GM23338 (cell line): Measurements from ENCODE around the gene TUBD1.

ENCODE experiments used
- CREB1 ChIP-seq: fragments of 250-450 bp; sonication (Bioruptor Pico); IDR thresholded peaks from 2 replicates; pipeline ENCODE4 v1.5.0; 2020; ENCODE audit warnings: low read depth, mild to moderate bottlenecking, moderate library complexity
- EZH2 ChIP-seq: fragments of 200-600 bp; sonication (generic); IDR thresholded peaks from one replicate; pipeline ENCODE4 v1.8.0; 2017; ENCODE audit warnings: antibody characterized with exemption, mild to moderate bottlenecking, low read depth; ENCODE audit not compliant: unreplicated experiment
- EZH2phosphoT487 ChIP-seq: fragments of 200-600 bp; sonication (generic); IDR thresholded peaks from one replicate; pipeline ENCODE4 v1.8.1; 2018; ENCODE audit warnings: antibody characterized with exemption; ENCODE audit not compliant: unreplicated experiment
- JUNB ChIP-seq: IDR thresholded peaks from one replicate; pipeline ENCODE4 v1.6.1; 2016; ENCODE audit warnings: antibody characterized with exemption; ENCODE audit not compliant: unreplicated experiment
- NANOG ChIP-seq: IDR thresholded peaks from 2 replicates; pipeline ENCODE4 v1.6.1; 2016; ENCODE audit warnings: antibody characterized with exemption, borderline replicate concordance
- POLR2AphosphoS5 ChIP-seq: IDR thresholded peaks from 2 replicates; pipeline ENCODE4 v1.6.1; 2016; ENCODE audit warnings: antibody characterized with exemption, low read depth
- STAT1 ChIP-seq: IDR thresholded peaks from one replicate; pipeline ENCODE4 v1.6.1; 2016; ENCODE audit warnings: antibody characterized with exemption; ENCODE audit not compliant: unreplicated experiment
- ZNF114 ChIP-seq: fragments of 250-450 bp; sonication (Bioruptor Pico); IDR thresholded peaks from 2 replicates; pipeline ENCODE4 v1.5.0; 2020; ENCODE audit warnings: mild to moderate bottlenecking, moderate library complexity
- ZNF331 ChIP-seq: fragments of 250-450 bp; sonication (Bioruptor Pico); IDR thresholded peaks from 2 replicates; pipeline ENCODE4 v1.5.0; 2020; ENCODE audit warnings: low read depth, mild to moderate bottlenecking, moderate library complexity
- TF ChIP-seq, protein P1 (sequence below), 2 experiments: fragments of 200-600 bp in 1 of 2; sonication (generic) in 1 of 2; conservative IDR thresholded peaks; 2 replicates each; pipeline versions ENCODE4 v1.5.1 to v1.6.1; 2016 to 2017; ENCODE audit warnings: antibody characterized with exemption in 2 of 2, low read depth in 2 of 2, mild to moderate bottlenecking in 2 of 2, moderate library complexity in 1 of 2
- TF ChIP-seq, protein P2 (sequence below): IDR thresholded peaks from one replicate; pipeline ENCODE4 v1.6.1; 2018; ENCODE audit warnings: antibody characterized with exemption; ENCODE audit not compliant: unreplicated experiment
- TF ChIP-seq, protein P3 (sequence below): IDR thresholded peaks from 2 replicates; pipeline ENCODE4 v1.6.1; 2016; ENCODE audit warnings: antibody characterized with exemption

DNA sequence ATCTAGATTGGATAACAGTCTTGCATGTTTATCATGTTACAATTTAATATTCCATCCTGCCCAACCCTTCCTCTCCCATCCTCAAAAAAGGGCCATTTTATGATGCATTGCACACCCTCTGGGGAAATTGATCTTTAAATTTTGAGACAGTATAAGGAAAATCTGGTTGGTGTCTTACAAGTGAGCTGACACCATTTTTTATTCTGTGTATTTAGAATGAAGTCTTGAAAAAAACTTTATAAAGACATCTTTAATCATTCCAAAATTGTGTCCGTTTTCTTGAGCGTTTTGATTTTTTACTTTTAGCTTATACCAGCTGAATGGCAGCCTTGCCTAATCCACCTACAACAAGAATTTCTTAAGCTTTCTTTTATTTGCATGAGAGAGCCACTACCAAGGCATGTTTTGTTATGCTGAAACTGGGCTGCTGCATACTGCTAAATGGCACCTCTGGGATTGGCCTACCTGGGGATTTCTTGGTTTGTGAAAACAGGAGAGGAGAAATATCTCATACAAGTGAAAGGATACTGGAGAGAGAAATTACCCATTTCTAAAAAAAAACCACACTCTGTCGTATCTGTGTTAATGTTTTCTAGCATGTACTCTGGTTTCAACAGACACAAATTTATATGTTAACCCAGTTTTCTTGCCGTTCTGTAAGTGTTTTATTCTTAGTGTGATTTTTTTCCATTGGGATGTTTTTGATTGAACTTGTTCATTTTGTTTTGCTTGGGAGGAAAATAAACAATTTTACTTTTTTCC, 52.2 kb downstream of the TUBD1 start:
- TF ChIP-seq POLR2AphosphoS5 = peak; percentile 44; the same call in 1 of the 2 replicates
- TF ChIP-seq, protein P1, sequence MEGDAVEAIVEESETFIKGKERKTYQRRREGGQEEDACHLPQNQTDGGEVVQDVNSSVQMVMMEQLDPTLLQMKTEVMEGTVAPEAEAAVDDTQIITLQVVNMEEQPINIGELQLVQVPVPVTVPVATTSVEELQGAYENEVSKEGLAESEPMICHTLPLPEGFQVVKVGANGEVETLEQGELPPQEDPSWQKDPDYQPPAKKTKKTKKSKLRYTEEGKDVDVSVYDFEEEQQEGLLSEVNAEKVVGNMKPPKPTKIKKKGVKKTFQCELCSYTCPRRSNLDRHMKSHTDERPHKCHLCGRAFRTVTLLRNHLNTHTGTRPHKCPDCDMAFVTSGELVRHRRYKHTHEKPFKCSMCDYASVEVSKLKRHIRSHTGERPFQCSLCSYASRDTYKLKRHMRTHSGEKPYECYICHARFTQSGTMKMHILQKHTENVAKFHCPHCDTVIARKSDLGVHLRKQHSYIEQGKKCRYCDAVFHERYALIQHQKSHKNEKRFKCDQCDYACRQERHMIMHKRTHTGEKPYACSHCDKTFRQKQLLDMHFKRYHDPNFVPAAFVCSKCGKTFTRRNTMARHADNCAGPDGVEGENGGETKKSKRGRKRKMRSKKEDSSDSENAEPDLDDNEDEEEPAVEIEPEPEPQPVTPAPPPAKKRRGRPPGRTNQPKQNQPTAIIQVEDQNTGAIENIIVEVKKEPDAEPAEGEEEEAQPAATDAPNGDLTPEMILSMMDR (conservative IDR thresholded peaks at IDR 0.05; ENCODE audit: low read depth in 2 of 2) = no peak
- no peak for TF ChIP-seq EZH2
- no peak for TF ChIP-seq EZH2phosphoT487
- no peak for TF ChIP-seq JUNB
- TF ChIP-seq, protein P2, sequence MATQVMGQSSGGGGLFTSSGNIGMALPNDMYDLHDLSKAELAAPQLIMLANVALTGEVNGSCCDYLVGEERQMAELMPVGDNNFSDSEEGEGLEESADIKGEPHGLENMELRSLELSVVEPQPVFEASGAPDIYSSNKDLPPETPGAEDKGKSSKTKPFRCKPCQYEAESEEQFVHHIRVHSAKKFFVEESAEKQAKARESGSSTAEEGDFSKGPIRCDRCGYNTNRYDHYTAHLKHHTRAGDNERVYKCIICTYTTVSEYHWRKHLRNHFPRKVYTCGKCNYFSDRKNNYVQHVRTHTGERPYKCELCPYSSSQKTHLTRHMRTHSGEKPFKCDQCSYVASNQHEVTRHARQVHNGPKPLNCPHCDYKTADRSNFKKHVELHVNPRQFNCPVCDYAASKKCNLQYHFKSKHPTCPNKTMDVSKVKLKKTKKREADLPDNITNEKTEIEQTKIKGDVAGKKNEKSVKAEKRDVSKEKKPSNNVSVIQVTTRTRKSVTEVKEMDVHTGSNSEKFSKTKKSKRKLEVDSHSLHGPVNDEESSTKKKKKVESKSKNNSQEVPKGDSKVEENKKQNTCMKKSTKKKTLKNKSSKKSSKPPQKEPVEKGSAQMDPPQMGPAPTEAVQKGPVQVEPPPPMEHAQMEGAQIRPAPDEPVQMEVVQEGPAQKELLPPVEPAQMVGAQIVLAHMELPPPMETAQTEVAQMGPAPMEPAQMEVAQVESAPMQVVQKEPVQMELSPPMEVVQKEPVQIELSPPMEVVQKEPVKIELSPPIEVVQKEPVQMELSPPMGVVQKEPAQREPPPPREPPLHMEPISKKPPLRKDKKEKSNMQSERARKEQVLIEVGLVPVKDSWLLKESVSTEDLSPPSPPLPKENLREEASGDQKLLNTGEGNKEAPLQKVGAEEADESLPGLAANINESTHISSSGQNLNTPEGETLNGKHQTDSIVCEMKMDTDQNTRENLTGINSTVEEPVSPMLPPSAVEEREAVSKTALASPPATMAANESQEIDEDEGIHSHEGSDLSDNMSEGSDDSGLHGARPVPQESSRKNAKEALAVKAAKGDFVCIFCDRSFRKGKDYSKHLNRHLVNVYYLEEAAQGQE = no peak
- no peak for TF ChIP-seq ZNF331 (CRISPR knock-in tag)
- TF ChIP-seq, protein P3, sequence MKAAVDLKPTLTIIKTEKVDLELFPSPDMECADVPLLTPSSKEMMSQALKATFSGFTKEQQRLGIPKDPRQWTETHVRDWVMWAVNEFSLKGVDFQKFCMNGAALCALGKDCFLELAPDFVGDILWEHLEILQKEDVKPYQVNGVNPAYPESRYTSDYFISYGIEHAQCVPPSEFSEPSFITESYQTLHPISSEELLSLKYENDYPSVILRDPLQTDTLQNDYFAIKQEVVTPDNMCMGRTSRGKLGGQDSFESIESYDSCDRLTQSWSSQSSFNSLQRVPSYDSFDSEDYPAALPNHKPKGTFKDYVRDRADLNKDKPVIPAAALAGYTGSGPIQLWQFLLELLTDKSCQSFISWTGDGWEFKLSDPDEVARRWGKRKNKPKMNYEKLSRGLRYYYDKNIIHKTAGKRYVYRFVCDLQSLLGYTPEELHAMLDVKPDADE = no peak
- no peak for TF ChIP-seq CREB1 (CRISPR knock-in tag)
- peak; percentile 81 for TF ChIP-seq NANOG
- TF ChIP-seq STAT1 = no peak
- no peak for TF ChIP-seq ZNF114 (CRISPR knock-in tag)
